Endodermal cell (in vitro differentiated cells): ENCODE results near the gene SGCE. TPM values are rescaled to one million over a fixed set of nuclear protein-coding genes. Genes with fewer than 3 reads are reported as not detected.

Source experiments
- DNase-seq: peaks from one replicate; pipeline ENCODE4 v3.0.0-alpha.2; 2017
- H3K27ac ChIP-seq: 2 replicates; pipeline ENCODE4 v1.5.1; 2013; ENCODE audit warnings: mild to moderate bottlenecking, low read depth, low read length, moderate library complexity
- H3K27me3 ChIP-seq: 2 replicates; pipeline ENCODE4 v1.6.1; 2013; ENCODE audit warnings: mild to moderate bottlenecking, low read length, moderate library complexity; ENCODE audit not compliant: insufficient read depth, control insufficient read depth, poor library complexity, severe bottlenecking
- H3K36me3 ChIP-seq: 2 replicates; pipeline ENCODE4 v1.7.0; 2013; ENCODE audit warnings: mild to moderate bottlenecking, low read length, moderate library complexity; ENCODE audit not compliant: control insufficient read depth, insufficient read depth
- H3K4me1 ChIP-seq: one replicate; pipeline ENCODE4 v1.7.0; 2013; ENCODE audit warnings: low read length; ENCODE audit not compliant: control insufficient read depth, insufficient read depth
- H3K4me3 ChIP-seq: 2 replicates; pipeline ENCODE4 v1.5.1; 2013; ENCODE audit warnings: mild to moderate bottlenecking, low read length, moderate library complexity
- H3K9ac ChIP-seq: 2 replicates; pipeline ENCODE4 v1.6.1; 2013; ENCODE audit warnings: mild to moderate bottlenecking, low read length, moderate library complexity; ENCODE audit not compliant: poor library complexity, severe bottlenecking; ENCODE audit errors: extremely low read depth
- H3K9me3 ChIP-seq: 2 replicates; pipeline ENCODE4 v1.6.1; 2013; ENCODE audit warnings: mild to moderate bottlenecking, low read length, moderate library complexity; ENCODE audit not compliant: control insufficient read depth
- H3K27ac Mint-ChIP-seq: 2 replicates; pipeline ENCODE4 v1.8.0; 2020; ENCODE audit warnings: mixed read lengths
- H3K27me3 Mint-ChIP-seq: 2 replicates; pipeline ENCODE4 v1.8.0; 2021; ENCODE audit warnings: mild to moderate bottlenecking, mixed read lengths; ENCODE audit not compliant: insufficient read depth
- H3K36me3 Mint-ChIP-seq: 2 replicates; pipeline ENCODE4 v1.8.0; 2020; ENCODE audit warnings: low read depth, mixed read lengths
- H3K4me1 Mint-ChIP-seq: 2 replicates; pipeline ENCODE4 v1.8.0; 2020; ENCODE audit warnings: mixed read lengths
- H3K4me3 Mint-ChIP-seq: 2 replicates; pipeline ENCODE4 v1.8.0; 2020; ENCODE audit warnings: mild to moderate bottlenecking, moderate library complexity, mixed read lengths
- H3K9me3 Mint-ChIP-seq: 2 replicates; pipeline ENCODE4 v1.8.0; 2020; ENCODE audit warnings: mild to moderate bottlenecking, mixed read lengths
- WGBS, 2 experiments: methylation state at CpG; one replicate each; pipeline versions ENCODE4 v1.1.5 to v1.1.7; 2013; ENCODE audit warnings: missing lambda C conversion rate in 2 of 2, mixed read lengths in 1 of 2; ENCODE audit not compliant: insufficient coverage in 1 of 2, insufficient read length in 1 of 2; 5-methylcytosine and 5-hydroxymethylcytosine counted together
- total RNA-seq, 2 donors: library from RNA; stranded (reverse); fragmentation: NEBNext Ultra II Directional in 1 of 2; extraction: Animal tissue kit (Norgen Biotek cat#: 25700) in 1 of 2; gene quantifications; 2 replicates in 1 of 2; 3 replicates in 1 of 2; pipeline ENCODE4 v1.2.1, GENCODE V29; 2021
- TF ChIP-seq, protein P1 (sequence below): fragments of 200-600 bp; sonication (generic); conservative IDR thresholded peaks from 2 replicates; pipeline ENCODE4 v1.5.0; 2021; ENCODE audit warnings: antibody characterized with exemption, mild to moderate bottlenecking

The SGCE gene
- total RNA-seq, 2 donors from 2014 or later: 40.9 to 45.9 TPM

DNA sequence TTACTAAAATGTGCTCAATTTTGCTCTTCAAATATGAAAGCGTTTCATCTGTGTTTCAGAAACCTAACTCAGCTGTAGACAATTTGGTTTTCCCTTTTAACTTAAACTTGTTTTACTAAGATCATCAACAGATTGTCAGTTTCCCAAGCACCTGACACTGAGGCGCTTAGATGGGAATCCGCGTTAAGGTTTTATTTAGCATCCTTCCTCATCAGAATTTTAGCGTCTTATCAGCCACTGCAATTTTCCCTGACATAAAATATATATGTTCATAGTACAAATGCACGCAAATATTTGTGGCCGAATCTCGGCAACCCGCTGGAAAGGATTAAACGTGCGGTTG is 1.2 kb downstream of the SGCE start:
- H3K27ac Mint-ChIP-seq: peak overlapping the region; percentile 81
- Histone ChIP-seq H3K4me1 (no peaks in the 10 kb centered on the region), H3K27me3 (peaks cover 11% of the 10 kb centered on the region), H3K9ac (peak overlapping the region; percentile 60), H3K4me3 (peak overlapping the region; percentile 90), H3K9me3 (peaks cover 5% of the 10 kb centered on the region), H3K36me3 (no peaks in the 10 kb centered on the region), H3K27ac (peak overlapping the region; percentile 0)
- peak overlapping the region; percentile 88 for H3K4me3 Mint-ChIP-seq
- peaks cover 14% of the 10 kb centered on the region for H3K9me3 Mint-ChIP-seq
- H3K36me3 Mint-ChIP-seq: no peaks in the 10 kb centered on the region
- WGBS, 2 experiments: 5 to 6% methylated on average over 11 of the region's 11 CpGs
- DNase-seq: no peak
- H3K27me3 Mint-ChIP-seq: peaks cover 13% of the 10 kb centered on the region
- TF ChIP-seq, protein P1, sequence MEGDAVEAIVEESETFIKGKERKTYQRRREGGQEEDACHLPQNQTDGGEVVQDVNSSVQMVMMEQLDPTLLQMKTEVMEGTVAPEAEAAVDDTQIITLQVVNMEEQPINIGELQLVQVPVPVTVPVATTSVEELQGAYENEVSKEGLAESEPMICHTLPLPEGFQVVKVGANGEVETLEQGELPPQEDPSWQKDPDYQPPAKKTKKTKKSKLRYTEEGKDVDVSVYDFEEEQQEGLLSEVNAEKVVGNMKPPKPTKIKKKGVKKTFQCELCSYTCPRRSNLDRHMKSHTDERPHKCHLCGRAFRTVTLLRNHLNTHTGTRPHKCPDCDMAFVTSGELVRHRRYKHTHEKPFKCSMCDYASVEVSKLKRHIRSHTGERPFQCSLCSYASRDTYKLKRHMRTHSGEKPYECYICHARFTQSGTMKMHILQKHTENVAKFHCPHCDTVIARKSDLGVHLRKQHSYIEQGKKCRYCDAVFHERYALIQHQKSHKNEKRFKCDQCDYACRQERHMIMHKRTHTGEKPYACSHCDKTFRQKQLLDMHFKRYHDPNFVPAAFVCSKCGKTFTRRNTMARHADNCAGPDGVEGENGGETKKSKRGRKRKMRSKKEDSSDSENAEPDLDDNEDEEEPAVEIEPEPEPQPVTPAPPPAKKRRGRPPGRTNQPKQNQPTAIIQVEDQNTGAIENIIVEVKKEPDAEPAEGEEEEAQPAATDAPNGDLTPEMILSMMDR: no peak
- H3K4me1 Mint-ChIP-seq: no peaks in the 10 kb centered on the region

DNA sequence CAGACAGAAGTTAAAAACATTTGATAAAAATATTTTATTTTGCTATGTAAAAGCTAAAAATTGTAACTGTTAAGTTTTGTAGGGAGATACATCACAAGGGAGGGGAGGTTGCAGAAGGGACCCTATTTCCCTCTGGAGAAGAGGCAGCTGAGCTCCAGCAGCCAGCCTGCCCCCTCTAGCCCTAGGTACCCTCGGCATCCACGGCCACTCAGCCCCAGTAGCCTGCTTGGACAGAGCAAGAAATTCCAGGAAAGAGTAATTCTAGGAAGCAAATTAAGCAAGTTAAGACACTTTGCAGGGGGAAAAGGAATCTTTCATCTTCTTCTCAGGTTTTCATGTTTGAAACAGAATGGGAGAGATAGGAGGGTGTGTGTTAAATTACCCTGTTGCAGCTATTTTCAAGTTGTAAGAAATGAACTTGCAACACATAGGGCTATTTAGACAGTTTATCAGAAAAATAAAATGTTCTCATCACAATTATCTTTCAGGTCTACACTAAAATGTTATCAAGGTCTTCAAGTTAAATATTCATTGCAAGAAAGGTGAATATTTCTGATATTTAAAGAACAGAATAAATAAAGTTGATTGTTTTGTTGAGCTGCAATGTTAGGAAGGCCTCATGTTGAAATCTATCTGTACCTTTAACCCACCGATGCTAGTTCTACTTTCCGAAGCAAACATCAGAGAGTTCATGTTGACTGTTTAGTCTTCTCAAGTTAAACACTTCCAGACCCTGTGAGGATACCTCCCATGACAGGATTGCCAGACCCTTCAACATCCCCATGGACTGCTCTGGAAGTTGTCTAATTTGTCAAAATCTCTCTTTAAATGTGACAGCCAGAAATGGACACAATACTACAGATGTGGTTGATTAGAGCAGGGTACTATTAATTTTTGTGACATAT is 5.5 kb downstream of the SGCE start:
- no peak for DNase-seq
- TF ChIP-seq, protein P1: no peak
- Histone ChIP-seq H3K36me3 (no peaks in the 10 kb centered on the region), H3K4me3 (no peak overlapping the region), H3K4me1 (no peaks in the 10 kb centered on the region), H3K9ac (no peak overlapping the region), H3K27ac (no peak overlapping the region), H3K9me3 (no peaks in the 10 kb centered on the region), H3K27me3 (peaks cover 11% of the 10 kb centered on the region)
- Mint-ChIP-seq H3K4me3 (no peak overlapping the region), H3K27ac (no peak overlapping the region), H3K4me1 (peaks cover 16% of the 10 kb centered on the region), H3K9me3 (no peaks in the 10 kb centered on the region), H3K27me3 (peaks cover 13% of the 10 kb centered on the region), H3K36me3 (no peaks in the 10 kb centered on the region)
- WGBS, 2 experiments: 88% methylated on average over 4 of the region's 4 CpGs; no CpG with 5 or more reads in 1 of the 2 experiments

DNA sequence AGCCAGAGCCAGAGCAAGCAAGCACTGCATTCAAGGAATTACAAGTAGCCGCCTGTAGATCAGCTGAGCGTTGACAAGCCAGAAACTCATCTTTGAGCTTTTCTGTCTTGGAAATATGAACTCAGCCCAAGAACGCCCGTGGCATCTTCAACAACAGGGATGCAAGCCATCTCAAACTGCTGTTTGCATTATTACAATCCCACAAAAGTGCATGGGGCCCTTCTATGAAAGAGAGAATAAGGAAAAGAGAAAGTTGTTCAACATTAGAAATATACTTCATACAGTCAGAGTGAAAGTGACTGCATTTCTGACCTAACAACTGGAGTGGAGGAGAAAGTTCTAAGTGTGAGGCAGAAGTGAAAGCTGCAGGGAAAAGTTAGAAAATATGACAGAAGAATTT is 6.5 kb downstream of the SGCE start:
- no peak overlapping the region for H3K4me3 ChIP-seq
- no peak for DNase-seq
- H3K4me1 ChIP-seq: no peaks in the 10 kb centered on the region
- Mint-ChIP-seq H3K9me3 (no peaks in the 10 kb centered on the region), H3K4me1 (peaks cover 16% of the 10 kb centered on the region), H3K4me3 (no peak overlapping the region), H3K27ac (no peak overlapping the region), H3K27me3 (peaks cover 6% of the 10 kb centered on the region), H3K36me3 (no peaks in the 10 kb centered on the region)
- peaks cover 6% of the 10 kb centered on the region for H3K27me3 ChIP-seq
- TF ChIP-seq, protein P1: no peak
- no peaks in the 10 kb centered on the region for H3K9me3 ChIP-seq
- no peak overlapping the region for H3K27ac ChIP-seq
- no peaks in the 10 kb centered on the region for H3K36me3 ChIP-seq
- WGBS, 2 experiments: 88 to 100% methylated on average over 1 to 4 of the region's 4 CpGs
- no peak overlapping the region for H3K9ac ChIP-seq
